Activated CD4-positive, alpha-beta T cell treated with anti-CD3 and anti-CD28 coated beads, Interleukin-2, amount 50 U/mL, for 1 hour (primary cell): ENCODE results near the gene PLEKHA8.

Experiments used
- DNase-seq: peaks from one replicate; pipeline ENCODE4 v3.0.0-alpha.2; 2020

The PLEKHA8 gene

GRCh38 chr7:30114536-30115238, 86.5 kb downstream of the PLEKHA8 start:
- no peak for DNase-seq

GRCh38 chr7:30115709-30116297, 87.6 kb downstream of the PLEKHA8 start:
- no peak for DNase-seq

- no peak for DNase-seq
These were observed 88.6 kb downstream of the PLEKHA8 start for GRCh38 chr7:30116771-30117170.

GRCh38 chr7:30117896-30118295, 89.7 kb downstream of the PLEKHA8 start:
- DNase-seq: no peak

- no peak for DNase-seq
These were observed 91.8 kb downstream of the PLEKHA8 start for GRCh38 chr7:30119890-30120577.

- no peak for DNase-seq
These were observed 105.8 kb downstream of the PLEKHA8 start for GRCh38 chr7:30133736-30134610.

GRCh38 chr7:30134611-30135300, 106.5 kb downstream of the PLEKHA8 start, which contains the start of gene MTURN:
TSS of gene MTURN (plus strand) at chr7:30134986. CDS start at chr7:30135137, 151 bp downstream.
- peak; percentile 86 for DNase-seq

GRCh38 chr7:30135301-30136116, 107.3 kb downstream of the PLEKHA8 start:
- peak; percentile 58 for DNase-seq

- no peak for DNase-seq
These were observed 108.0 kb downstream of the PLEKHA8 start for GRCh38 chr7:30136117-30136731.

- no peak for DNase-seq
These were observed 108.7 kb downstream of the PLEKHA8 start for GRCh38 chr7:30136743-30137485.

- no peak for DNase-seq
These were observed 111.7 kb downstream of the PLEKHA8 start for GRCh38 chr7:30139836-30140384.

- DNase-seq: no peak
These were observed 112.2 kb downstream of the PLEKHA8 start for GRCh38 chr7:30140456-30140855.

- no peak for DNase-seq
These were observed 114.5 kb downstream of the PLEKHA8 start for GRCh38 chr7:30142710-30143109.

GRCh38 chr7:30143748-30144251, 115.6 kb downstream of the PLEKHA8 start:
- no peak for DNase-seq

GRCh38 chr7:30144657-30145306, 116.6 kb downstream of the PLEKHA8 start:
- no peak for DNase-seq

GRCh38 chr7:30145426-30145970, 117.3 kb downstream of the PLEKHA8 start:
- no peak for DNase-seq

GRCh38 chr7:30146127-30146612, 118.0 kb downstream of the PLEKHA8 start:
- no peak for DNase-seq

GRCh38 chr7:30147223-30147622, 119.0 kb downstream of the PLEKHA8 start:
- no peak for DNase-seq

- DNase-seq: no peak
These were observed 119.6 kb downstream of the PLEKHA8 start for GRCh38 chr7:30147785-30148184.
